ENCODE measurements around the gene SLC25A25. TPM values are rescaled to one million over a fixed set of nuclear protein-coding genes. Genes with fewer than 3 reads are reported as not detected.

SLC25A25 gene
- total and polyA plus RNA-seq, 10 of the 15 experiments (the other 5 are each of a cell fraction or from before 2014, with no cell fraction given) = 0.04 to 17.1 (median 12.4) TPM; not detected in 1

- TF ChIP-seq CEBPB (IDR thresholded peaks at IDR 0.05; ENCODE audit: borderline replicate concordance in 1 of 2, low read depth in 2 of 2, low read length in 2 of 2) (no peak), NR2C2 (IDR thresholded peaks at IDR 0.05; ENCODE audit: borderline replicate concordance, control insufficient read depth, insufficient read length, low read depth) (no peak), ATF3 (IDR thresholded peaks at IDR 0.05; ENCODE audit: borderline replicate concordance, extremely low read depth, low read depth, low read length) (no peak), MTA2 (IDR thresholded peaks at IDR 0.05; ENCODE audit: low read depth) (no peak)
Observed at GRCh38 chr9:128102196-128102595, 34.2 kb downstream of the SLC25A25 start (continued).

DNA sequence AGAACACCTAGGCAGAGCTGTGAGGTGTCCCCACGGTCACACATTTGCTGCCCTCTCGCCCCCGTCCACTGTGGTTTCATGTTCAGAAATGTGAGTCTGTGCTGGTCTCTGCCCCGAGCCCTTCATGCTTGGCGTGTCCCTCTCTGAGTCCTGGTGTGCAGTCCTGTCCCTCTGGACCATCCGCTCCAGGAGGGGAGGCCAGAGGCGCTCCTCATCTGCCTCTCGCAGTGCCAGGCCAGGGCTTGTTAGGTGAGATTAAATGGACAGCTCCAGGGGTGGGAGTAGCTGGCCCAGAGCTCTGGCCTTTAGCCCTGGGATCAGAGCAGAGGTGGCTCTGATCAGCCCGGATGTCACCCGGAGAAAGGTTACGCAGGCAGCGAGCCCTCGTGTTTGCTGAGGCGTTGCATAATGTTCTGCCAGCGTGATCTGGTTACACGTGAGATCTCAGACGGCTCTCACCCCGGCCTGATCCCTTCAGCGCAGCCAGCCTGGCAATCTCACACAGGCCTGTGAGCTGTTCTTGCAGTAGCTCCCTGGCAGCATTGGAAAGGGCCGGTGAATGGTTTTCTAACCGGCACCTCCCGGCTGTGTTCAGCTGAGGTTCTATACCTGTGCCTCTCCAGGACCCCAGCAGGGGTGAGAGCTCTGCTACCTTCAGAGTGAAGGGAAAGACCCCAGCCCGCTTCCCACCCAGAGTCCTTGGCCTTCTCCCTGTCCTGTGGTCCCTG, 35.0 kb downstream of the SLC25A25 start:
- Histone ChIP-seq H3K4me2 (ENCODE audit: control insufficient read depth, insufficient read depth) (no peak overlapping the region), H2AFZ (ENCODE audit: control insufficient read depth, low read depth, low read length) (no peak overlapping the region), H3K79me2 (ENCODE audit: control insufficient read depth, insufficient read depth, low read length) (peaks cover 4% of the 10 kb centered on the region), H3K9ac (ENCODE audit: control insufficient read depth, insufficient read depth, low read length) (no peak overlapping the region), H3K4me3 (no peak overlapping the region), H3K36me3 (ENCODE audit: control insufficient read depth in 2 of 2, insufficient read depth in 2 of 2, low read length in 1 of 2) (peaks cover 21 to 49% of the 10 kb centered on the region in 2 experiments; a peak in 3 of 4 replicates), H4K20me1 (ENCODE audit: control insufficient read depth, insufficient read depth) (no peaks in the 10 kb centered on the region), H3K27me3 (replicated peaks in 1 of 2; ENCODE audit: control insufficient read depth in 2 of 2, insufficient read depth in 2 of 2, low read length in 1 of 2) (no peaks in the 10 kb centered on the region), H3K27ac (ENCODE audit: control insufficient read depth, insufficient read depth) (no peak overlapping the region), H3K9me3 (replicated peaks; ENCODE audit: control insufficient read depth, insufficient read depth, low read length) (no peaks in the 10 kb centered on the region), H3K4me1 (ENCODE audit: control insufficient read depth, insufficient read depth, low read length) (no peaks in the 10 kb centered on the region)
- intact Hi-C loops (cut with micrococcal nuclease; ENCODE audit: unreplicated experiment) (no loop called here), in situ Hi-C loops (cut with MboI) (no loop called here)
- FAIRE-seq (no peak), ATAC-seq (no peak), DNase-seq (ENCODE audit: low read depth, low spot score) (no peak)
- ChIA-PET POLR2A (no interaction called here), SMC1A (ENCODE audit: uncharacterized antibody, unreplicated experiment) (interaction anchor here (1.7 kb wide), 1 partner anchor 13 kb away, joined by 3 read pairs; no protein-coding TSS in a partner anchor), RAD21 (ENCODE audit: unreplicated experiment) (no interaction called here), CTCF (interaction anchor here (0.9 to 1.1 kb wide), 2 partner anchors 14 to 161 kb away, joined by 3 to 4 read pairs; no protein-coding TSS in a partner anchor)
- BruUV-seq (replicated peaks) = no TSS peak
- WGBS (ENCODE audit: insufficient coverage, insufficient replicate concordance, low lambda C conversion rate, missing lambda C conversion rate) = 94% methylated on average over 23 of the region's 23 CpGs
- TF ChIP-seq DPF2 (IDR thresholded peaks at IDR 0.05) = no peak
- no peak for TF ChIP-seq NR2C1 (IDR thresholded peaks at IDR 0.05)
- TF ChIP-seq ETV6 (conservative IDR thresholded peaks at IDR 0.05 in 1 of 2, IDR thresholded peaks at IDR 0.05 in 1 of 2; ENCODE audit: borderline replicate concordance in 1 of 2, low read depth in 1 of 2) = no peak
- TF ChIP-seq NFXL1 (IDR thresholded peaks at IDR 0.05; ENCODE audit: borderline replicate concordance) = no peak
- no peak for TF ChIP-seq STAT3 (IDR thresholded peaks at IDR 0.05; ENCODE audit: low read depth, low read length)
- TF ChIP-seq ZBED1 (IDR thresholded peaks at IDR 0.05; ENCODE audit: borderline replicate concordance) = no peak
- TF ChIP-seq BCLAF1 (IDR thresholded peaks at IDR 0.05) = no peak
- TF ChIP-seq SMC3 (IDR thresholded peaks at IDR 0.05; ENCODE audit: borderline replicate concordance, low read length) = no peak
- no peak for TF ChIP-seq ZNF622 (IDR thresholded peaks at IDR 0.05)
- no peak for TF ChIP-seq POLR2AphosphoS5 (IDR thresholded peaks at IDR 0.05; ENCODE audit: low read length)
- no peak for TF ChIP-seq MAX (IDR thresholded peaks at IDR 0.05; ENCODE audit: low read depth, low read length)
- TF ChIP-seq TARDBP (IDR thresholded peaks at IDR 0.05; ENCODE audit: borderline replicate concordance) = no peak
- TF ChIP-seq BCL11A (IDR thresholded peaks at IDR 0.05; ENCODE audit: low read depth, low read length) = no peak

Measured in GM12878 (cell line).